Fibroblast of lung (primary cell): Measurements from ENCODE around the gene F10. TPM values are rescaled to one million over a fixed set of nuclear protein-coding genes. Genes with fewer than 3 reads are reported as not detected.

Experiments used
- DNase-seq, 2 donors: peaks; one replicate each; pipeline versions ENCODE4 v3.0.0 to v3.0.0-alpha.2; 2010; ENCODE audit warnings: low read depth in 2 of 2
- H2AFZ ChIP-seq: 2 replicates; pipeline ENCODE4 v1.5.1; 2012; ENCODE audit warnings: low read length, control low read depth, inconsistent platforms
- H3K27ac ChIP-seq: 2 replicates; pipeline ENCODE4 v1.5.1; 2011; ENCODE audit warnings: low read length, control low read depth; ENCODE audit not compliant: insufficient read depth
- H3K27me3 ChIP-seq: 2 replicates; pipeline ENCODE4 v1.5.1; 2011; ENCODE audit warnings: mild to moderate bottlenecking, low read length; ENCODE audit not compliant: control insufficient read depth, insufficient read depth
- H3K36me3 ChIP-seq: 2 replicates; pipeline ENCODE4 v1.5.1; 2011; ENCODE audit warnings: low read length; ENCODE audit not compliant: control insufficient read depth, insufficient read depth
- H3K4me1 ChIP-seq: 2 replicates; pipeline ENCODE4 v1.5.1; 2011; ENCODE audit warnings: low read length; ENCODE audit not compliant: control insufficient read depth, insufficient read depth; ENCODE audit errors: extremely low read depth
- H3K4me2 ChIP-seq: 2 replicates; pipeline ENCODE4 v1.5.1; 2011; ENCODE audit warnings: low read length, control low read depth; ENCODE audit not compliant: insufficient read depth; ENCODE audit errors: extremely low read depth
- H3K4me3 ChIP-seq, 4 experiments: fragments of 200-600 bp in 1 of 4; sonication (generic) in 1 of 4; replicated peaks in 1 of 4; 2 replicates each; pipeline ENCODE4 v1.5.1; 2011 to 2016; ENCODE audit warnings: low read length in 4 of 4, low read depth in 3 of 4, mild to moderate bottlenecking in 3 of 4, control low read depth in 2 of 4, inconsistent platforms in 1 of 4, mixed read lengths in 1 of 4; ENCODE audit not compliant: insufficient read depth in 1 of 4; ENCODE audit errors: control extremely low read depth in 1 of 4
- H3K79me2 ChIP-seq: 2 replicates; pipeline ENCODE4 v1.5.1; 2012; ENCODE audit warnings: mild to moderate bottlenecking, low read length, inconsistent platforms; ENCODE audit not compliant: control insufficient read depth, insufficient read depth
- H3K9ac ChIP-seq: 2 replicates; pipeline ENCODE4 v1.5.1; 2011; ENCODE audit warnings: mild to moderate bottlenecking, low read length, control low read depth; ENCODE audit not compliant: insufficient read depth
- H3K9me3 ChIP-seq: 2 replicates; pipeline ENCODE4 v1.5.1; 2012; ENCODE audit warnings: low read depth, low read length; ENCODE audit not compliant: control insufficient read depth, insufficient read depth
- H4K20me1 ChIP-seq: 2 replicates; pipeline ENCODE4 v1.5.1; 2011; ENCODE audit warnings: low read length; ENCODE audit not compliant: control insufficient read depth, insufficient read depth; ENCODE audit errors: extremely low read depth
- EZH2 ChIP-seq: IDR thresholded peaks from 2 replicates; pipeline ENCODE4 v1.5.1; 2012; ENCODE audit warnings: low read length, control low read depth, mild to moderate bottlenecking; ENCODE audit errors: missing control alignments
- polyA plus RNA-seq, 2 donors: library from polyadenylated mRNA; depleted of rRNA in 1 of 2; stranded (reverse) in 1 of 2; unstranded in 1 of 2; fragments of >200 nt; gene quantifications; 2 replicates each; pipeline ENCODE4 v1.2.1, GENCODE V29; 2011 to 2012; ENCODE audit warnings: missing spikeins in 1 of 2
- total RNA-seq: library from RNA; depleted of rRNA; stranded (reverse); fragments of >200 nt; gene quantifications from 2 replicates; pipeline ENCODE4 v1.2.1, GENCODE V29; 2014
- TF ChIP-seq, protein P1 (sequence below), 2 donors: IDR thresholded peaks in 1 of 2; conservative IDR thresholded peaks in 1 of 2; 1 replicate in 1 of 2; 2 replicates in 1 of 2; pipeline ENCODE4 v1.5.1; 2011 to 2012; ENCODE audit warnings: low read length in 2 of 2, control low read depth in 1 of 2, inconsistent platforms in 1 of 2, low read depth in 1 of 2, mild to moderate bottlenecking in 1 of 2

Gene F10
- total and polyA plus RNA-seq, 2 donors (not counting 1 experiment from before 2014, with no cell fraction given) = 39.9 to 41.5 TPM

GRCh38 chr13:113162783-113163685 is 40.4 kb downstream of the F10 start:
- no peak for DNase-seq
- Histone ChIP-seq H3K27ac (no peak overlapping the region), H2AFZ (no peak overlapping the region), H3K4me2 (peak overlapping the region; percentile 15), H3K36me3 (no peaks in the 10 kb centered on the region), H3K4me3 (no peak overlapping the region), H3K27me3 (no peaks in the 10 kb centered on the region), H3K79me2 (no peaks in the 10 kb centered on the region), H3K9ac (no peak overlapping the region), H4K20me1 (no peaks in the 10 kb centered on the region), H3K4me1 (peaks cover 2% of the 10 kb centered on the region), H3K9me3 (no peaks in the 10 kb centered on the region)
- no peak for TF ChIP-seq EZH2
- TF ChIP-seq, protein P1, sequence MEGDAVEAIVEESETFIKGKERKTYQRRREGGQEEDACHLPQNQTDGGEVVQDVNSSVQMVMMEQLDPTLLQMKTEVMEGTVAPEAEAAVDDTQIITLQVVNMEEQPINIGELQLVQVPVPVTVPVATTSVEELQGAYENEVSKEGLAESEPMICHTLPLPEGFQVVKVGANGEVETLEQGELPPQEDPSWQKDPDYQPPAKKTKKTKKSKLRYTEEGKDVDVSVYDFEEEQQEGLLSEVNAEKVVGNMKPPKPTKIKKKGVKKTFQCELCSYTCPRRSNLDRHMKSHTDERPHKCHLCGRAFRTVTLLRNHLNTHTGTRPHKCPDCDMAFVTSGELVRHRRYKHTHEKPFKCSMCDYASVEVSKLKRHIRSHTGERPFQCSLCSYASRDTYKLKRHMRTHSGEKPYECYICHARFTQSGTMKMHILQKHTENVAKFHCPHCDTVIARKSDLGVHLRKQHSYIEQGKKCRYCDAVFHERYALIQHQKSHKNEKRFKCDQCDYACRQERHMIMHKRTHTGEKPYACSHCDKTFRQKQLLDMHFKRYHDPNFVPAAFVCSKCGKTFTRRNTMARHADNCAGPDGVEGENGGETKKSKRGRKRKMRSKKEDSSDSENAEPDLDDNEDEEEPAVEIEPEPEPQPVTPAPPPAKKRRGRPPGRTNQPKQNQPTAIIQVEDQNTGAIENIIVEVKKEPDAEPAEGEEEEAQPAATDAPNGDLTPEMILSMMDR (conservative IDR thresholded peaks at IDR 0.05 in 1 of 2, IDR thresholded peaks at IDR 0.05 in 1 of 2; ENCODE audit: low read depth in 1 of 2, low read length in 2 of 2) = no peak

DNA sequence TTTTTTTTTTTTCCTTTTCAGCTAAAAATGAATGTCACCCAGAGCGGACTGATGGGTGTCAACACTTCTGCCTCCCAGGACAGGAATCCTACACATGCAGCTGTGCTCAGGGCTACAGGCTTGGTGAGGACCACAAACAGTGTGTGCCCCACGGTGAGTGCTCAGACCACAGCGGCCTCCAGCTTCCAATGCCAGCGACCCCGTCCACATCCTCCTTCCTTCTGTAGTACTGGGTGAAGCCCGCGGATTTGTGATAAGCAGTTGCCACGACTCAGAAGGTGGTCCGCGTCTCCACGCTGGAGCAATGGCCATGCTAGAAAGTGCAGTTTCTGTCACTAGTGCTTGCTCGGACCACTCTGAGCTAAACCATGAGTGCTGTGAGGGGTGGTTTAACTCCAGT is 41.9 kb downstream of the F10 start:
- DNase-seq = no peak
- no peak overlapping the region for H3K4me3 ChIP-seq
- peaks cover 2% of the 10 kb centered on the region for H3K36me3 ChIP-seq
- no peaks in the 10 kb centered on the region for H4K20me1 ChIP-seq
- H3K79me2 ChIP-seq = no peaks in the 10 kb centered on the region
- no peak for TF ChIP-seq EZH2
- TF ChIP-seq, protein P1 (conservative IDR thresholded peaks at IDR 0.05 in 1 of 2, IDR thresholded peaks at IDR 0.05 in 1 of 2; ENCODE audit: low read depth in 1 of 2, low read length in 2 of 2) = no peak
- H3K4me2 ChIP-seq = no peak overlapping the region
- H3K9me3 ChIP-seq = no peaks in the 10 kb centered on the region
- H2AFZ ChIP-seq = no peak overlapping the region
- H3K27ac ChIP-seq = no peak overlapping the region
- no peaks in the 10 kb centered on the region for H3K27me3 ChIP-seq
- no peak overlapping the region for H3K9ac ChIP-seq
- peaks cover 2% of the 10 kb centered on the region for H3K4me1 ChIP-seq

- H3K79me2 ChIP-seq = no peaks in the 10 kb centered on the region
- no peak for DNase-seq
- H4K20me1 ChIP-seq = no peaks in the 10 kb centered on the region
- H3K4me2 ChIP-seq = no peak overlapping the region
- H3K9me3 ChIP-seq = no peaks in the 10 kb centered on the region
- peaks cover 2% of the 10 kb centered on the region for H3K4me1 ChIP-seq
- no peak overlapping the region for H3K4me3 ChIP-seq
- peaks cover 2% of the 10 kb centered on the region for H3K36me3 ChIP-seq
- H3K27ac ChIP-seq = no peak overlapping the region
- H3K9ac ChIP-seq = no peak overlapping the region
- H3K27me3 ChIP-seq = no peaks in the 10 kb centered on the region
- no peak overlapping the region for H2AFZ ChIP-seq
- TF ChIP-seq EZH2 = no peak
- TF ChIP-seq, protein P1 (conservative IDR thresholded peaks at IDR 0.05 in 1 of 2, IDR thresholded peaks at IDR 0.05 in 1 of 2; ENCODE audit: low read depth in 1 of 2, low read length in 2 of 2) = no peak
Measured at GRCh38 chr13:113166266-113166665, 43.7 kb downstream of the F10 start.
